ENCODE measurements around the gene NPFFR2.
"Not testable (repeated sequence)": the region's sequence is repeated elsewhere in the genome, so short reads cannot be mapped to it uniquely, and the experiment has no call there.

Gene NPFFR2

DNA sequence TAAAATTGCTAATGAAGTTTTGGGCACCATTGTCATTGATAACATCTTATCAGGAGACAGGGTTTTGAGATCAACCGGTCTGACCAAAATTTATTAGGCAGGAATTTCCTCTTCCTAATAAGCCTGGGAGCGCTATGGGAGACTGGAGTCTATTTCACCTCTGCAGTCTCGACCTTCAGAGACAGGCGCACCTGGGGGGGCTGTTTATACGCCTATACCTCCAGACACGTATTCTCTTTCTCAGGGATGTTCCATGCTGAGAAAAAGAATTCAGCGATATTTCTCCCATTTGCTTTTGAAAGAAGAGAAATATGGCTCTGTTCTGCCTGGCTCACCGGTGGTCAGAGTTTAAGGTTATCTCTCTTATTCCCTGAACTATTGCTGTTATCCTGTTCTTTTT, 121.8 kb downstream of the NPFFR2 start:
- not testable (repeated sequence) for H3K4me1 Mint-ChIP-seq (ENCODE audit: low read depth); H3K27me3 Mint-ChIP-seq
- peaks cover 15% of the 10 kb centered on the region for H3K9me3 Mint-ChIP-seq (ENCODE audit: low read depth)

GRCh38 chr4:72169285-72169684, 137.5 kb downstream of the NPFFR2 start:
- H3K36me3 Mint-ChIP-seq; H3K4me1 Mint-ChIP-seq (ENCODE audit: low read depth); H3K4me3 Mint-ChIP-seq; H3K27ac Mint-ChIP-seq; H3K9me3 Mint-ChIP-seq (ENCODE audit: low read depth); H3K27me3 Mint-ChIP-seq: not testable (repeated sequence)

More for the DNA sequence above, 121.8 kb downstream of the NPFFR2 start:
- H3K36me3 Mint-ChIP-seq, H3K27ac Mint-ChIP-seq, H3K4me3 Mint-ChIP-seq: not testable (repeated sequence)

- no peaks in the 10 kb centered on the region for H3K9me3 Mint-ChIP-seq (ENCODE audit: low read depth)
- no peaks in the 10 kb centered on the region for H3K27me3 Mint-ChIP-seq
- no peaks in the 10 kb centered on the region for H3K4me1 Mint-ChIP-seq (ENCODE audit: low read depth)
- H3K36me3 Mint-ChIP-seq, result no peaks in the 10 kb centered on the region
- H3K27ac Mint-ChIP-seq, result no peak overlapping the region
- H3K4me3 Mint-ChIP-seq, result no peak overlapping the region
These were observed 138.1 kb downstream of the NPFFR2 start for GRCh38 chr4:72169861-72170260.

DNA sequence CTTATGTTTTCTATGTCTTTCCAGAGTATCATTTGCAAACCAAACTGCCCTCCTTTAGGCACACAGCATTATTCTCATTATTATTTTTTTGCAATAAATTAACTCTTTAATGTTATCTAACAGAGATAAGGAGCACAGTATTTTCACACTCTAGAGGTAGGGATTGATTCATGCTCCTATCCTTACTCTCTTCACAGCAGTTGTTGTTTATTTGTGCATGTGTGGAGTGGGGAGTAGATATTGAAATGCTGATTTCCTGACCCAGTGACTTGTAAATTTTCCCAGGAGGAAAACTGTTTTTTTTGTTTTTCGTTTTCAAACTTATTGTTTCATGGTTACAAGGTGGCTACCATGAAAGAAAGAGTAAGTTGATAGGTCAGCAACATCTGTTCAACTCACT, 140.0 kb downstream of the NPFFR2 start:
- Mint-ChIP-seq H3K4me3 (no peak overlapping the region), H3K9me3 (ENCODE audit: low read depth) (peaks cover 5% of the 10 kb centered on the region), H3K27ac (no peak overlapping the region), H3K36me3 (no peaks in the 10 kb centered on the region), H3K4me1 (ENCODE audit: low read depth) (no peaks in the 10 kb centered on the region), H3K27me3 (no peaks in the 10 kb centered on the region)

DNA sequence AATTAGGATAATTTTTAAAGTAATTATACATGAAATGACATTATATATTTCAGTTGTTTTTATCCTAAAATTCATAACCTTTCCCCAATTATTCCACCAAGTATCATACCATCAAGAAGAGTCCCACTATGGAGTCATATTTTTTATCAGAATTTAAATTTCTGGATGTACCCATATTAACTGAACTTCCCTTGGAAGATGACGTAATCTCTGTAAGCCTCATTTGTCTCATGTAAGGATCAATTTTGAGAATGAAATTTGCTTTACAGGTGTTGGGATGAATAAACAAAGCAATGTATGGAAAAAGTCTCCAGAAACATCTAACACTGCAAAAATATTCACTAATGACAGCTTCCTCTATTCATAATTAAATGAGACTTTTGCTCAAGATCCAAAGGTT, 147.5 kb downstream of the NPFFR2 start:
- H3K9me3 Mint-ChIP-seq (ENCODE audit: low read depth), result peaks cover 5% of the 10 kb centered on the region
- H3K36me3 Mint-ChIP-seq, result no peaks in the 10 kb centered on the region
- no peak overlapping the region for H3K4me3 Mint-ChIP-seq
- no peak overlapping the region for H3K27ac Mint-ChIP-seq
- no peaks in the 10 kb centered on the region for H3K4me1 Mint-ChIP-seq (ENCODE audit: low read depth)
- no peaks in the 10 kb centered on the region for H3K27me3 Mint-ChIP-seq

DNA sequence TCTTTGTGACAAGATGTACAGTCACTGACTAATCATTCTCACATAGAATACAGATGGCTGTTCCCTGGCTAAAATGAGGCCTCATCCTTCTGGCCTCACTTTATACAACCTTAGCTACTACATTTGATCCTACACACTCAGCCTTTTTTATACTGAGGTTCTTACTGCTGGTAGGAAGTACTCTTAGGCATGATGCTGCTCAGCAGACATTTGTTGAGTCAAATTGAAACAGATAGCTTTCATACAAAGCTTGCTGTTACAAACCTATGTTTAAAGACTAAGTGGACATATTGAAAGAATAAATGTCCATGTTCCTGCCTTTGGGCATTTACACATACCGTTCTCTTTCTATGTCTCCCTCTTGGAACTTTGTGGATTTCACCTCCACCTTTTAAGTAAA, 154.9 kb downstream of the NPFFR2 start:
- Mint-ChIP-seq H3K4me1 (ENCODE audit: low read depth) (no peaks in the 10 kb centered on the region), H3K9me3 (ENCODE audit: low read depth) (no peaks in the 10 kb centered on the region)

DNA sequence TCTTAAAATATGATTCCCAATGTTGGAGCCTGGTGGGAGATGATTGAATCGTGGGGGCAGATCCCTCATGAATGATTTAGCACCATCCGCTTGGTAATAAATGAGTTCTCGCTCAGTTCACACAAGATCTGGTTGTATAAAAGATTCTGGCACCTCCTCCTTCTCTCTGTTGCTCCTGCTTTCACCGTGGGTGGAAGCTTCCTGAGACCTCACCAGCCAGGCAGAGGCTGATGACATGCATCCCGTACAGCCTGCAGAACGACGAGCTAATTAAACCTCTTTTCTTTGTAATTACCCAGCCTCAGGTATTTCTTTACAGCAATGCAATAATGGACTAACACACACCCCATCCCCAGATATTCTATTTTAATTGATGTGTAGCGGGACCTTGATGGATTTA, 162.2 kb downstream of the NPFFR2 start:
- Mint-ChIP-seq H3K27ac (no peak overlapping the region), H3K4me1 (ENCODE audit: low read depth) (no peaks in the 10 kb centered on the region), H3K27me3 (no peaks in the 10 kb centered on the region), H3K9me3 (ENCODE audit: low read depth) (no peaks in the 10 kb centered on the region), H3K36me3 (no peaks in the 10 kb centered on the region), H3K4me3 (no peak overlapping the region)

More for the DNA sequence above, 154.9 kb downstream of the NPFFR2 start:
- no peaks in the 10 kb centered on the region for H3K27me3 Mint-ChIP-seq
- no peak overlapping the region for H3K4me3 Mint-ChIP-seq
- no peak overlapping the region for H3K27ac Mint-ChIP-seq
- H3K36me3 Mint-ChIP-seq, result no peaks in the 10 kb centered on the region

DNA sequence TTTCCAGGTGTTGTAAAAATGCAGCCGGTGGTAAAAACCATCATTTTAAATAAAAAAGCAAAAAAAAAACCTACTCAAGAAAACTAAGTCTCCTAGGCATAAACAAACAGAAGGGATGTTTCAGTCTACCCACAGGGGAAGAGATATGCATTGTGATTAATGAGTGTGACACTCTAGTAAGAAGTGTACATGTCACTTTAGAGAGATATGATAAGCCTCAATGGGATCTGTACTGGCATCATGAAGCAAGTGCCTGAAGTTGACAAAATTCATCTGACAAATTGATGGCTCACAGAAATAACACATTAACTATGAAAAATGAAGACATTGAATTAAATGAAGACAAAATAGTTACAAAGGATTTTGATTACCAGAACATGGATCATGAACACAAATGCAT, 162.7 kb downstream of the NPFFR2 start:
- Mint-ChIP-seq H3K4me3 (no peak overlapping the region), H3K27me3 (no peaks in the 10 kb centered on the region), H3K36me3 (no peaks in the 10 kb centered on the region), H3K4me1 (ENCODE audit: low read depth) (no peaks in the 10 kb centered on the region), H3K9me3 (ENCODE audit: low read depth) (no peaks in the 10 kb centered on the region), H3K27ac (no peak overlapping the region)

All from activated naive CD8-positive, alpha-beta T cell (primary cell).